HG03442 (cell line): Measurements from ENCODE around the gene ZNF891.

Experiments used
- ATAC-seq: cut with Tn5 transposase; IDR thresholded peaks from one replicate; pipeline ENCODE4 v1.9.1; 2021; ENCODE audit warnings: mild to moderate bottlenecking, moderate library complexity; ENCODE audit not compliant: unreplicated experiment

The ZNF891 gene

GRCh38 chr12:133063556-133063955 is 66.5 kb downstream of the ZNF891 start:
- ATAC-seq = no peak

- ATAC-seq = no peak
Measured at GRCh38 chr12:133061954-133062353, 68.1 kb downstream of the ZNF891 start.

GRCh38 chr12:133058203-133059113 is 71.6 kb downstream of the ZNF891 start:
- ATAC-seq = no peak

- ATAC-seq = no peak
Measured at GRCh38 chr12:133057446-133057845, 72.6 kb downstream of the ZNF891 start.
